ENCODE measurements around the gene SDHAF3.

The SDHAF3 gene

GRCh38 chr7:97219237-97219636 lies 101.7 kb downstream of the SDHAF3 start:
- Mint-ChIP-seq H3K27ac (no peak overlapping the region), H3K9me3 (peaks cover 3% of the 10 kb centered on the region), H3K4me1 (ENCODE audit: low read depth) (no peaks in the 10 kb centered on the region), H3K4me3 (no peak overlapping the region), H3K36me3 (ENCODE audit: low read depth) (no peaks in the 10 kb centered on the region), H3K27me3 (ENCODE audit: low read depth) (no peaks in the 10 kb centered on the region)

- Mint-ChIP-seq H3K27me3 (ENCODE audit: low read depth) (no peaks in the 10 kb centered on the region), H3K4me3 (no peak overlapping the region), H3K9me3 (no peaks in the 10 kb centered on the region), H3K4me1 (ENCODE audit: low read depth) (no peaks in the 10 kb centered on the region), H3K36me3 (ENCODE audit: low read depth) (no peaks in the 10 kb centered on the region), H3K27ac (no peak overlapping the region)
These were observed 106.8 kb downstream of the SDHAF3 start for GRCh38 chr7:97224316-97224715.

GRCh38 chr7:97226541-97226940 lies 109.0 kb downstream of the SDHAF3 start:
- Mint-ChIP-seq H3K36me3 (ENCODE audit: low read depth) (no peaks in the 10 kb centered on the region), H3K27ac (no peak overlapping the region), H3K27me3 (ENCODE audit: low read depth) (no peaks in the 10 kb centered on the region), H3K4me1 (ENCODE audit: low read depth) (no peaks in the 10 kb centered on the region), H3K4me3 (no peak overlapping the region), H3K9me3 (no peaks in the 10 kb centered on the region)
